Activated CD4-positive, alpha-beta T cell treated with anti-CD3 and anti-CD28 coated beads, Interleukin-2, amount 50 U/mL, for 4 hours (primary cell): Measurements from ENCODE around the gene LAD1.

Experiments
- DNase-seq, 2 experiments: peaks; one replicate each; pipeline ENCODE4 v3.0.0-alpha.2; 2020

The LAD1 gene

GRCh38 chr1:201418461-201418860 lies 19.3 kb upstream of the LAD1 start:
- no peak for DNase-seq

GRCh38 chr1:201414051-201414738 lies 15.1 kb upstream of the LAD1 start:
- no peak for DNase-seq

- no peak for DNase-seq
Observed at GRCh38 chr1:201411292-201411691, 12.2 kb upstream of the LAD1 start.

GRCh38 chr1:201409440-201409839 lies 10.3 kb upstream of the LAD1 start:
- no peak for DNase-seq

- no peak for DNase-seq
Observed at GRCh38 chr1:201408834-201409200, 9.7 kb upstream of the LAD1 start.

GRCh38 chr1:201408176-201408833 lies 9.2 kb upstream of the LAD1 start:
- DNase-seq, result peak; percentile 52 to 65

GRCh38 chr1:201406831-201407406 lies 7.8 kb upstream of the LAD1 start:
- DNase-seq, result no peak

GRCh38 chr1:201405484-201405831 lies 6.3 kb upstream of the LAD1 start:
- DNase-seq, result no peak

GRCh38 chr1:201404722-201405483 lies 5.8 kb upstream of the LAD1 start:
- no peak for DNase-seq

- DNase-seq, result no peak
Observed at GRCh38 chr1:201404055-201404454, 4.9 kb upstream of the LAD1 start.

GRCh38 chr1:201403359-201403758 lies 4.2 kb upstream of the LAD1 start:
- DNase-seq, result no peak

GRCh38 chr1:201401700-201402099 lies 2.6 kb upstream of the LAD1 start:
- DNase-seq, result no peak

- no peak for DNase-seq
Observed at GRCh38 chr1:201400852-201401230, 1.7 kb upstream of the LAD1 start.

GRCh38 chr1:201400212-201400851 lies 1.2 kb upstream of the LAD1 start:
- no peak for DNase-seq

GRCh38 chr1:201399352-201400126 lies 415 bp upstream of the LAD1 start:
- DNase-seq, result no peak

- DNase-seq, result no peak
Observed at GRCh38 chr1:201397675-201398074, 1.4 kb downstream of the LAD1 start.

- no peak for DNase-seq
Observed at GRCh38 chr1:201396861-201397464, 2.2 kb downstream of the LAD1 start.

- no peak for DNase-seq
Observed at GRCh38 chr1:201395936-201396335, 3.2 kb downstream of the LAD1 start.

- no peak for DNase-seq
Observed at GRCh38 chr1:201394591-201394990, 4.5 kb downstream of the LAD1 start.

GRCh38 chr1:201393076-201393475 lies 6.0 kb downstream of the LAD1 start:
- DNase-seq, result no peak

- no peak for DNase-seq
Observed at GRCh38 chr1:201391651-201392511, 7.2 kb downstream of the LAD1 start.
